HUDEP-2 (cell line): ENCODE results near the gene PLEKHS1.
"Not testable (repeated sequence)": the region's sequence is repeated elsewhere in the genome, so short reads cannot be mapped to it uniquely, and the experiment has no call there.

ENCODE experiments used
- DNase-seq, 76 experiments: peaks; one replicate each; lab custom pipeline; 2025; ENCODE audit not compliant: unreplicated experiment in 76 of 76; lab: John Stamatoyannopoulos, UW

The PLEKHS1 gene

GRCh38 chr10:113739577-113739976 is 11.9 kb upstream of the PLEKHS1 start:
- no peak for DNase-seq

GRCh38 chr10:113740850-113741249 is 10.6 kb upstream of the PLEKHS1 start:
- no peak for DNase-seq

GRCh38 chr10:113742466-113742865 is 9.0 kb upstream of the PLEKHS1 start:
- DNase-seq = no peak

DNA sequence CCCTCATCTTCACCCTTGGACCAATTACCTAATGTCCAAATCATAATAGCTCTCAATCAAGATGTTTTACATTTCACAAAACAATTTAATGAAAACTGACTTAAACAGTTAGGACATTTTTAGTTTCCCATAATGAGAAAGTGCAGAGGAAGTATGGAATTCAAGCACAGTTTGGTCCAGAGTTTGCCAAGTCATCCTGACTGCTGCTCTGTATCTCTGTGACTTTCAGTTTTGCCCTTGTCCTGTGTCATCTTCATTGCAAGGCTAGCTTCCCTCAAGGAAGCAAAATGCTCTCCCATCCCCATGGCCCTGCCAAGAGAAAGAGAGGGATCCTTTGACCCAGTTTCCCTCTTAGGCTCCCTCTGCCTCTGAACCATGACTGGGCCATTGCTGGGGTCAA is 7.9 kb upstream of the PLEKHS1 start:
- no peak for DNase-seq

GRCh38 chr10:113745374-113745773 is 6.1 kb upstream of the PLEKHS1 start:
- no peak for DNase-seq

GRCh38 chr10:113746217-113746957 is 5.1 kb upstream of the PLEKHS1 start:
- DNase-seq = no peak

GRCh38 chr10:113752553-113752952 is 1.1 kb downstream of the PLEKHS1 start:
- DNase-seq = peak in 1 of 76 experiments; percentile 1

- DNase-seq = no peak
These were observed 1.7 kb downstream of the PLEKHS1 start for GRCh38 chr10:113753020-113753692.

GRCh38 chr10:113754125-113754524 is 2.6 kb downstream of the PLEKHS1 start:
- DNase-seq = no peak

DNA sequence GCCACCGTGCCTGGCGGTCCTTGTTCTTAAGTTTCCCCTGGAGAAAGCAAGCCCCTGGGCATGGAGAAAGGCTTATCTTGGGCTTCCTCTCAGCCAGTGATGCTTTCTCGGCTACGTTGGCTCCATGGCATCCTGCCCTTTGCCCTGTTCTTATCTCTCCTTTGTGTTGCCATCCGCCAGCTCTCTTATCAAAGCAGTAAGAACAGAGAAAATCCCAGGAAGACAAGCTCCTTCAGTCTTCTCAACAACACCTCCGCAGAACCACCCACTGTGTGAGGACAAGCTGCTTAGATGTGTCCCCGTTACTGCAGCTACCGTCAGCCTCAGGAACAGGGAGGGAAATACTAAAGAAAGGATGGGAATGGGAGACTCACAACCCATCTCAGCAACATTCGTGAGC is 3.3 kb downstream of the PLEKHS1 start:
- DNase-seq = no peak

GRCh38 chr10:113756940-113757543 is 5.6 kb downstream of the PLEKHS1 start:
- DNase-seq = no peak

DNA sequence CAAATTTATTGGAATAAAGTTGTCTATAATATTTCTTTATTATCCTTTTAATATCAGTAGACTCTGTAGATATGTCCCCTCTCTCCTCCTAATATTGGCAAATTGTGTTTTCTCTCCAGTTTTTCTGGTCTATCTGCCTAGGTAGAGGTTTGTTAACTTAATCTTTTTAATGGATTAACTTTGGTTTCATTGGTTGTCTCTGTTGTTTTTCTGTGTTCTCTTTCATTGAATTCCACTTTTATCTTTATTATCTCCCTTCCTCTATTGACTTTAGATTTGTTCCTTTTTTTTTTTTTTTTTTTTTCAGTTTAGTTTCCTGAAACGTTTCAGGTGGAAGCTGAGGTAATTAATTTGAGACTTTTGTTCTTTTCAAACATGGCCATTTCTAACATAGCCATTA is 10.6 kb downstream of the PLEKHS1 start:
- DNase-seq = no peak

- no peak for DNase-seq
These were observed 13.1 kb downstream of the PLEKHS1 start for GRCh38 chr10:113764582-113764981.

GRCh38 chr10:113765910-113766309 is 14.4 kb downstream of the PLEKHS1 start:
- DNase-seq = no peak

DNA sequence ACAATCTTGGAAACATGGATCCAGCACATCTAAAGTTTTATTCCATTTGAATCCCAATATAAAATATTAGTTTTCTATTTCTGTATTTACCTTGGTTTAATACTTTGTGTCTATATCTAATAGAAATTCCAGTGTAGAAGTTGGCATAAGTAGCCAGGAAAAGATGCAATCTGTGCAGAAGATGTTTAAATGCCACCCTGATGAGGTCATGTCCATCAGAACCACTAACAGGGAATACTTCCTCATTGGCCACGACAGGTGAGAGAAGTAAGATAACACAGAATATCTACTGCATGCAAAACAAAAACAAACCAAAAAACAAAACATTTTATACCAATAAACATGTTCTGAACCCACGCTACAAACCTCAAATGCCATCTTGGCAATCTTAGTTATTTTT is 15.7 kb downstream of the PLEKHS1 start:
- no peak for DNase-seq

- DNase-seq = no peak
These were observed 18.9 kb downstream of the PLEKHS1 start for GRCh38 chr10:113770346-113770745.

DNA sequence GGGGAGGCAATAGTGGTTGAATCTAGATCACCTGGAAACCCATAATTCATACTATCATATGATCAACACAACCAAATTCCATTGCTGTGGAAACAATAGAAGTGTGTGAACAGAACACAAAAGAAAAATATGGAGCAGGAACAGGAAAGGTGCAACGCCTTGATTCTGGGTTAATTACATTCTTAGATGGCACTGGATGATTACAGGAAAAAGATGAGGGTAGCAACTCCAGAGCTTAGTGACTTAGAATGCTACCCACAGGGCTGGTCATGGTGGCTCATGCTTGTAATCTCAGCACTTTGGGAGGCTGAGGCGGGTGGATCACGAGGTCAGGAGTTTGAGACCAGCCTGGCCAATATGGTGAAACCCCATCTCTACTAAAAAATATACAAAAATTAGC is 19.6 kb downstream of the PLEKHS1 start:
- DNase-seq = not testable (repeated sequence)

- DNase-seq = no peak
These were observed 24.3 kb downstream of the PLEKHS1 start for GRCh38 chr10:113775686-113776294.

GRCh38 chr10:113776553-113776952 is 25.1 kb downstream of the PLEKHS1 start:
- DNase-seq = no peak

DNA sequence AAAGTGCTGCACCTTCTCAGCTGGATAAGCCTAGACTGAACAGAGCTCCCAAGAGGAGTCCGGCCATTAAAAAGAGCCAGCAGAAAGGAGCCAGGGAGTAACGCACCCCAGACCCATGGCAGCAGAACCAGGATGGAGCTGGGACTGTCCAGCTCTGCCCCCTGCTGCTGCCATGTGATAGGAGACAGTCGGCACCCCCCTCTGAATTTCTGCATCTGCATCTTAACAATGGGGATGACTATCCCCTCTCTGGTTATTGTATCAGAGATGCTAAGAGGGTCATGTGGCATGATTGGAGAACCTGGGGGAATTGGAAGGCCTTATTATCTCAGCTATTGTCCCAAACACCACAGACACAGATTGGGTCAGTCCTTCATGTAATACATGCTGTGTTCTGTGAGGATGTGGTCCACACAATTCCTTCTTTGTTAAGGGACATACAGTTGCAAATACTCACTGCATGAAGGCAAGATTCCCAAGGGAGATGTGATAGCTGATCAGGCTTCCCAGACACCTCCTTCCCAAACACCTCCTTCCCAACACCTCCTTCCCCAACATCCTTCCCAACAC is 29.3 kb downstream of the PLEKHS1 start:
- DNase-seq = no peak

DNA sequence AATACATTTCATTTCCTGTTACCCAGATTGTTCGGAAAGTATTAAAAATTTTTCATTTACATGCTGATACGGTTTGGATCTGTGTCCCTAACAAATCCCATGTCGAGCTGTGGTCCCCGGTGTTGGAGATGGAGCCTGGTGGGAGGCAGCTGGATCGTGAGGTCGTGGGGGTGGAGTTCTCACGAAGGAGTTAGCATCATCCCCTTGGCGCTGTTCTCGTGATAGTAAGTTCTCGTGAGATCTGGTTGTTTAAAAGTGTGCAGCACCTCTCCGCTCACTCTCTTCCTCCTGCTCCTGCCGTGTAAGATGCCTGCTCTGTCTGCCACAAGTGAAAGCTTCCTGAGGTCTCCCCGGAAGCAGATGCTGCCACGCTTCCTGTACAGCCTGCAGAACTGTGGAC is 30.9 kb downstream of the PLEKHS1 start:
- DNase-seq = no peak
